Calu3 (cell line): Measurements from ENCODE around the gene NT5C. TPM values are rescaled to one million over a fixed set of nuclear protein-coding genes. Genes with fewer than 3 reads are reported as not detected.
"Not testable (repeated sequence)": the region's sequence is repeated elsewhere in the genome, so short reads cannot be mapped to it uniquely, and the experiment has no call there.

Experiments
- BruUV-seq: library from RNA; stranded (reverse); fragments of 400-500 nt; replicated peaks from 2 replicates; lab custom pipeline; 2021; lab: Mats Ljungman, UMichigan
- CTCF ChIA-PET: fragments of 300-600 bp; sonication (Branson Sonifier 250); formaldehyde crosslinking; loops from one replicate; lab custom pipeline; 2022; ENCODE audit warnings: antibody characterized with exemption; lab: Charles Lee
- DNase-seq: peaks from one replicate; pipeline ENCODE4 v3.0.0; 2022
- H3K27ac Mint-ChIP-seq: one replicate; pipeline ENCODE4 v1.8.0; 2022; ENCODE audit warnings: mixed read lengths; ENCODE audit not compliant: unreplicated experiment
- H3K27me3 Mint-ChIP-seq: one replicate; pipeline ENCODE4 v1.8.0; 2022; ENCODE audit warnings: mixed read lengths; ENCODE audit not compliant: unreplicated experiment
- H3K36me3 Mint-ChIP-seq: one replicate; pipeline ENCODE4 v1.8.0; 2022; ENCODE audit warnings: mild to moderate bottlenecking, moderate library complexity, mixed read lengths; ENCODE audit not compliant: insufficient read depth, unreplicated experiment
- H3K4me1 Mint-ChIP-seq: one replicate; pipeline ENCODE4 v1.8.0; 2022; ENCODE audit warnings: mild to moderate bottlenecking, low read depth, mixed read lengths; ENCODE audit not compliant: unreplicated experiment
- H3K4me3 Mint-ChIP-seq: one replicate; pipeline ENCODE4 v1.8.0; 2022; ENCODE audit warnings: mild to moderate bottlenecking, low read depth, moderate library complexity, mixed read lengths; ENCODE audit not compliant: unreplicated experiment
- H3K9me3 Mint-ChIP-seq: one replicate; pipeline ENCODE4 v1.8.0; 2022; ENCODE audit warnings: low read depth, mixed read lengths; ENCODE audit not compliant: unreplicated experiment
- CTCF ChIP-seq: fragments of 200-600 bp; IDR thresholded peaks from one replicate; pipeline ENCODE4 v1.8.0; 2022; ENCODE audit warnings: antibody characterized with exemption; ENCODE audit not compliant: unreplicated experiment
- intact Hi-C: fragments of 100-400 bp; cut with micrococcal nuclease; formaldehyde crosslinking; loops from one replicate; pipeline ENCODE4 v1.10.0; 2022; ENCODE audit not compliant: unreplicated experiment
- total RNA-seq: library from RNA; stranded (reverse); gene quantifications from 2 replicates; pipeline ENCODE4 v1.2.3, GENCODE V29; 2022

Gene NT5C
- total RNA-seq, 1 experiment from 2014 or later: 56.6 TPM

- Mint-ChIP-seq H3K36me3 (peaks cover 80% of the 10 kb centered on the region), H3K27ac (no peak overlapping the region), H3K27me3 (no peaks in the 10 kb centered on the region), H3K4me3 (no peak overlapping the region), H3K4me1 (no peaks in the 10 kb centered on the region), H3K9me3 (no peaks in the 10 kb centered on the region)
- no TSS peak for BruUV-seq
- intact Hi-C loops: loop anchor here (5.0 kb wide), 1 partner anchor 63 kb away; no protein-coding TSS in a partner anchor
- TF ChIP-seq CTCF: no peak
- no peak for DNase-seq
- CTCF ChIA-PET: no interaction called here
These were observed 43.5 kb upstream of the NT5C start for GRCh38 chr17:75174996-75175395.

GRCh38 chr17:75173526-75173925 is 42.0 kb upstream of the NT5C start:
- BruUV-seq: no TSS peak
- CTCF ChIA-PET: interaction anchor here (0.7 kb wide), 2 partner anchors 64 to 207 kb away, joined by 3 to 6 read pairs; no protein-coding TSS in a partner anchor
- Mint-ChIP-seq H3K4me3 (no peak overlapping the region), H3K4me1 (no peaks in the 10 kb centered on the region), H3K27ac (no peak overlapping the region), H3K27me3 (no peaks in the 10 kb centered on the region), H3K9me3 (no peaks in the 10 kb centered on the region), H3K36me3 (peaks cover 75% of the 10 kb centered on the region)
- no peak for TF ChIP-seq CTCF
- no peak for DNase-seq
- intact Hi-C loops: loop anchor here (5.0 kb wide), 1 partner anchor 61 kb away; no protein-coding TSS in a partner anchor

- no peak for DNase-seq
- no peaks in the 10 kb centered on the region for H3K27me3 Mint-ChIP-seq
- CTCF ChIA-PET: interaction anchor here (0.7 kb wide), 1 partner anchor 98 kb away, joined by 6 read pairs; no protein-coding TSS in a partner anchor
- no TSS peak for BruUV-seq
- no peak overlapping the region for H3K27ac Mint-ChIP-seq
- intact Hi-C loops: no loop called here
- no peak overlapping the region for H3K4me3 Mint-ChIP-seq
- peaks cover 67% of the 10 kb centered on the region for H3K36me3 Mint-ChIP-seq
- H3K9me3 Mint-ChIP-seq: no peaks in the 10 kb centered on the region
- no peak for TF ChIP-seq CTCF
- H3K4me1 Mint-ChIP-seq: no peaks in the 10 kb centered on the region
These were observed 37.5 kb upstream of the NT5C start for GRCh38 chr17:75168998-75169397.

GRCh38 chr17:75164606-75165005 is 33.1 kb upstream of the NT5C start:
- H3K4me3 Mint-ChIP-seq, intact Hi-C loops, H3K27me3 Mint-ChIP-seq, H3K9me3 Mint-ChIP-seq, DNase-seq, BruUV-seq, H3K27ac Mint-ChIP-seq: not testable (repeated sequence)
- CTCF ChIA-PET: interaction anchor here (0.6 kb wide), 1 partner anchor 20 kb away, joined by 3 read pairs; no protein-coding TSS in a partner anchor
- peaks cover 44% of the 10 kb centered on the region for H3K36me3 Mint-ChIP-seq
- peaks cover 10% of the 10 kb centered on the region for H3K4me1 Mint-ChIP-seq

- intact Hi-C loops: no loop called here
- no peak for TF ChIP-seq CTCF
- no peaks in the 10 kb centered on the region for H3K27me3 Mint-ChIP-seq
- no TSS peak for BruUV-seq
- DNase-seq: no peak
- CTCF ChIA-PET: no interaction called here
- no peak overlapping the region for H3K4me3 Mint-ChIP-seq
- no peak overlapping the region for H3K27ac Mint-ChIP-seq
- peaks cover 17% of the 10 kb centered on the region for H3K4me1 Mint-ChIP-seq
- H3K9me3 Mint-ChIP-seq: no peaks in the 10 kb centered on the region
- peaks cover 39% of the 10 kb centered on the region for H3K36me3 Mint-ChIP-seq
These were observed 31.5 kb upstream of the NT5C start for GRCh38 chr17:75163074-75163473.
